ENCODE measurements around the gene ATCAY. TPM values are rescaled to one million over a fixed set of nuclear protein-coding genes. Genes with fewer than 3 reads are reported as not detected.

ATCAY gene
- total and polyA plus RNA-seq, 10 donors: not detected

DNA sequence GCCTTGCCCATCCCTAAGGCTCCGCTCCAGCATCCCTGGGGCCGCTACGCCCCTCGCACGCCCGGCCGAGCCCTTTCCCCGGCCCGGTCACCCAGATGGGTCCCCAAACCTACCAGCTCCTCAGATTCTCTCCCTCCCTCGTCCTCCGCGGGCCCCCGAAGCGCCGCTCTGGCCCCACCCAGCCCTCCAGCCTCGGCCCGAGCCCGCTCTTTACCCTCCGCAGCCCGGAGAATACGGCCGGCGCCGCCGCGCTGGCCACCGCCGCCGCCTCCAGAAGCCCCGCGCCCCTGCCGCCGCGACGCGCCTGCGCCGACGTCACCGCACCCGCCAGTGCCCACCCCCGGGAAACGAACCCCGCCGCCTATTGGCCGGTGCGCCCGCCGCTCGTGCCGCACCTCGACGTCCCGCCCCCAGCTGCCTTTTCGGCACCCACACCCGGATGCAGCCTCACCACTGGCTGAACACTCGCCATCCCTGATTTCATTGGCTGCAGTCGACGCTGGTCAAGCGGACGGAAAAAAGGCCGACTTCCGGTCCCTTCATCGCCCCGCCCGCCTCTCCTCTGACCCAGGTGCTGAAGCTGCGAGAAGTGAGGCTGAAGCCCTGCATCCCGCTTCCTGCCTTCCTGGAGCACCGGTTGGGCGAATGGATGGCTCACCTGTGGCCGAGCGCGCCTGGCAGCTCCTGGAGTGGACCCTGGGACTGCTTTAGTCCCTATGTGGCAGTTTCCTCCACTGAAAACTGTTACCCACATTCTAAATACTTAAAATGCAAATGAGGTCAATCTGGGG lies 90.5 kb downstream of the ATCAY start, which contains the start of gene DAPK3:
Gene DAPK3 (minus strand): TSS at position 292 of the 791 bp plus-strand sequence. CDS start 1,364 bp downstream, outside the sequence.
- Histone ChIP-seq H3K4me1 (peaks cover 23 to 63% (median 45%) of the 10 kb centered on the region in 6 donors), H3K4me3 (peak within 1 kb of the TSS; percentile 69 to 91 (median 78)), H3K27ac (peak within 1 kb of the TSS; percentile 82 to 95 (median 91)), H3K9me3 (no peaks in the 10 kb centered on the region), H3K27me3 (replicated peaks in 1 of 7) (no peaks in the 10 kb centered on the region), H3K36me3 (peaks cover 0 to 57% (median 34%) of the 10 kb centered on the region in 6 donors)
- WGBS, 5 donors: 0 to 1% (median 1%) methylated on average over 27 to 73 of the region's 73 CpGs
- peak in 2 of 3 donors; percentile 58 to 70 for TF ChIP-seq POLR2A (IDR thresholded peaks at IDR 0.05)
- TF ChIP-seq, protein P1, sequence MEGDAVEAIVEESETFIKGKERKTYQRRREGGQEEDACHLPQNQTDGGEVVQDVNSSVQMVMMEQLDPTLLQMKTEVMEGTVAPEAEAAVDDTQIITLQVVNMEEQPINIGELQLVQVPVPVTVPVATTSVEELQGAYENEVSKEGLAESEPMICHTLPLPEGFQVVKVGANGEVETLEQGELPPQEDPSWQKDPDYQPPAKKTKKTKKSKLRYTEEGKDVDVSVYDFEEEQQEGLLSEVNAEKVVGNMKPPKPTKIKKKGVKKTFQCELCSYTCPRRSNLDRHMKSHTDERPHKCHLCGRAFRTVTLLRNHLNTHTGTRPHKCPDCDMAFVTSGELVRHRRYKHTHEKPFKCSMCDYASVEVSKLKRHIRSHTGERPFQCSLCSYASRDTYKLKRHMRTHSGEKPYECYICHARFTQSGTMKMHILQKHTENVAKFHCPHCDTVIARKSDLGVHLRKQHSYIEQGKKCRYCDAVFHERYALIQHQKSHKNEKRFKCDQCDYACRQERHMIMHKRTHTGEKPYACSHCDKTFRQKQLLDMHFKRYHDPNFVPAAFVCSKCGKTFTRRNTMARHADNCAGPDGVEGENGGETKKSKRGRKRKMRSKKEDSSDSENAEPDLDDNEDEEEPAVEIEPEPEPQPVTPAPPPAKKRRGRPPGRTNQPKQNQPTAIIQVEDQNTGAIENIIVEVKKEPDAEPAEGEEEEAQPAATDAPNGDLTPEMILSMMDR (IDR thresholded peaks at IDR 0.05 in 8 of 11, conservative IDR thresholded peaks at IDR 0.05 in 3 of 11): peak in 7 of 11 experiments; percentile 22 to 54 (median 33)
- peak; percentile 87 to 91 (median 88) for TF ChIP-seq POLR2AphosphoS5 (IDR thresholded peaks at IDR 0.05)
- intact Hi-C loops (cut with DNase I; ENCODE audit: low total_unique reads): no loop called here
- peak; percentile 98 for DNase-seq

DNA sequence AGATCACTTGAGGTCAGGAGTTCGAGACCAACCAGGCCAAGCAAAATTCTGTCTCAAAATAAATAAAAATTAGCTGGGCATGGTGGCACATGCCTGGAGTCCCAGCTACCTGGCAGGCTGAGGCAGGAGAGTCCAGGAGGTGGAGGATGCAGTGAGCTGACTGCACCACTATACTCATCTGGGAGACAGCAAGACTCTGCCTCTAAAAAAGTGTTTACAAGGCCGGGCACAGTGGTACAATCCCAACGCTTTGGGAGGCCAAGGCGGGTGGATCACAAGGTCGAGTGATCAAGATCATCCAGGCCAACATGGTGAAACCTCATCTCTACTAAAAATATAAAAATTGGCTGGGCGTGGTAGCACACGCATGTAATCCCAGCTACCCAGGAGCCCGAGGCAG lies 94.7 kb downstream of the ATCAY start:
- Histone ChIP-seq H3K4me1 (peaks cover 5 to 55% (median 20%) of the 10 kb centered on the region in 6 donors), H3K4me3 (no peak overlapping the region), H3K27me3 (replicated peaks in 1 of 7) (no peaks in the 10 kb centered on the region), H3K9me3 (no peaks in the 10 kb centered on the region), H3K27ac (no peak overlapping the region), H3K36me3 (peaks cover 13 to 61% (median 52%) of the 10 kb centered on the region in 6 donors)
- TF ChIP-seq, protein P1 (IDR thresholded peaks at IDR 0.05 in 8 of 11, conservative IDR thresholded peaks at IDR 0.05 in 3 of 11): no peak
- TF ChIP-seq POLR2AphosphoS5 (IDR thresholded peaks at IDR 0.05): peak in 2 of 3 donors; percentile 5 to 38
- no peak for DNase-seq
- intact Hi-C loops (cut with DNase I; ENCODE audit: low total_unique reads): no loop called here
- WGBS, 5 donors: 76 to 90% (median 86%) methylated on average over 8 of the region's 8 CpGs

DNA sequence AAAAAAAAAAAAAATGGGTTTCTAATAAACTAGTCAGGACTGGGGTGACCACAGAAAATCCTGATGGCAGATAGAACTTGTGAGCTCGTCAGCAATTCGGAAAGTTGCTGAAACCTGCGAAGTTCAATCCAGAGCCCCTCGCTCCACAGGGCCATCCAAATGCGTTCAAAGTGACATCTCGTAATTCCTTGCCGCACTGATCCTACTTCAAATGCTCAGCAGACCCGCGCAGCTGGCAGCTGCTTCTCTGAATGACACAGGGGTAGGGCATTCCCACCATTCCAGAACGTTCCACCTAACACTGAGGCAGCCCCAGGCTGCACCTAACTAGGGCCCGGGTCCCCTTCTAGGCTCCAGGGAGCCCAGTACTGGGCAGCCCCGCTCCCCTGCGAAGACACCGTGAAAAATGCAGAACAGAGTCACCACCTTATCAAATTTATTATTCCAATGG lies 95.2 kb downstream of the ATCAY start:
- peaks cover 13 to 66% (median 58%) of the 10 kb centered on the region in 6 donors for H3K36me3 ChIP-seq
- intact Hi-C loops (cut with DNase I; ENCODE audit: low total_unique reads): no loop called here
- 84 to 91% (median 87%) methylated on average over 12 to 14 of the region's 14 CpGs for WGBS, 5 donors
- no peak for DNase-seq
- no peaks in the 10 kb centered on the region for H3K9me3 ChIP-seq
- peaks cover 3 to 55% (median 23%) of the 10 kb centered on the region in 6 donors for H3K4me1 ChIP-seq
- TF ChIP-seq POLR2AphosphoS5 (IDR thresholded peaks at IDR 0.05) (peak; percentile 30 to 69 (median 31)), POLR2A (IDR thresholded peaks at IDR 0.05) (no peak)
- TF ChIP-seq, protein P1 (IDR thresholded peaks at IDR 0.05 in 8 of 11, conservative IDR thresholded peaks at IDR 0.05 in 3 of 11): no peak
- no peak overlapping the region for H3K27ac ChIP-seq
- H3K4me3 ChIP-seq: no peak overlapping the region
- H3K27me3 ChIP-seq (replicated peaks in 1 of 7): no peaks in the 10 kb centered on the region
